Panc1 (cell line): ENCODE results near the gene ZNF117. TPM values are rescaled to one million over a fixed set of nuclear protein-coding genes. Genes with fewer than 3 reads are reported as not detected.

ENCODE experiments used
- ATAC-seq: fragments of 200-7000 bp; cut with Tn5 transposase; 2 replicates; pipeline ENCODE4 v1.9.1; 2020; ENCODE audit warnings: mild to moderate bottlenecking, moderate library complexity
- BruUV-seq: library from RNA; stranded (reverse); fragments of 400-500 nt; replicated peaks from 2 replicates; lab custom pipeline; 2021; lab: Mats Ljungman, UMichigan
- CTCF ChIA-PET: fragments of 300-600 bp; sonication (Branson Sonifier 250); formaldehyde crosslinking; loops from one replicate; lab custom pipeline; 2022; ENCODE audit warnings: antibody characterized with exemption; lab: Charles Lee
- POLR2A ChIA-PET: fragments of 300-600 bp; sonication (Branson Sonifier 250); formaldehyde crosslinking; loops from one replicate; lab custom pipeline; 2022; ENCODE audit warnings: antibody characterized with exemption; lab: Charles Lee
- DNase-seq: peaks from one replicate; pipeline ENCODE4 v3.0.0-alpha.2; 2010; ENCODE audit warnings: low read depth, low spot score
- H3K27ac ChIP-seq: 2 replicates; pipeline ENCODE4 v1.5.1; 2011; ENCODE audit warnings: mild to moderate bottlenecking, low read length, inconsistent platforms
- H3K27me3 ChIP-seq: fragments of 200-500 bp; sonication (Bioruptor generic); 2 replicates; pipeline ENCODE4 v1.6.0; 2014; ENCODE audit warnings: low read length, inconsistent platforms; ENCODE audit not compliant: control insufficient read depth, insufficient read depth
- H3K36me3 ChIP-seq: fragments of 200-500 bp; sonication (Bioruptor generic); 2 replicates; pipeline ENCODE4 v1.5.1; 2014; ENCODE audit warnings: inconsistent platforms, mild to moderate bottlenecking, low read length, moderate library complexity; ENCODE audit not compliant: control insufficient read depth, insufficient read depth
- H3K4me1 ChIP-seq: 2 replicates; pipeline ENCODE4 v1.5.1; 2011; ENCODE audit warnings: inconsistent platforms, mild to moderate bottlenecking, low read length, moderate library complexity; ENCODE audit not compliant: control insufficient read depth, insufficient read depth
- H3K4me3 ChIP-seq, 2 experiments: 2 replicates each; pipeline ENCODE4 v1.5.1; 2011 to 2012; ENCODE audit warnings: low read depth in 2 of 2, low read length in 2 of 2, mild to moderate bottlenecking in 2 of 2, inconsistent platforms in 1 of 2, moderate library complexity in 1 of 2
- H3K9me3 ChIP-seq: fragments of 200-500 bp; sonication (Bioruptor generic); 2 replicates; pipeline ENCODE4 v1.5.1; 2014; ENCODE audit warnings: low read depth, mild to moderate bottlenecking, inconsistent platforms, low read length, moderate library complexity; ENCODE audit not compliant: control insufficient read depth, insufficient read depth
- POLR2AphosphoS5 ChIP-seq: IDR thresholded peaks from 2 replicates; pipeline ENCODE4 v1.6.1; 2012; ENCODE audit warnings: mild to moderate bottlenecking, low read depth, low read length, moderate library complexity
- REST ChIP-seq, 2 experiments: IDR thresholded peaks; 2 replicates each; pipeline ENCODE4 v1.6.1; 2011 to 2012; ENCODE audit warnings: low read depth in 2 of 2, control low read depth in 1 of 2, low read length in 1 of 2, mild to moderate bottlenecking in 1 of 2, moderate library complexity in 1 of 2; ENCODE audit not compliant: insufficient read depth in 1 of 2
- SIN3A ChIP-seq: IDR thresholded peaks from 2 replicates; pipeline ENCODE4 v1.6.1; 2012; ENCODE audit warnings: low read depth, mild to moderate bottlenecking, low read length, moderate library complexity, borderline replicate concordance; ENCODE audit not compliant: insufficient read depth
- TCF7L2 ChIP-seq: IDR thresholded peaks from 2 replicates; pipeline ENCODE4 v1.6.1; 2011; ENCODE audit warnings: mild to moderate bottlenecking, low read depth, low read length, inconsistent platforms
- in situ Hi-C: cut with HindIII; loops from 2 replicates; pipeline ENCODE4 v1.10.0; 2016; ENCODE audit warnings: low sequenced_read_pairs, low pct_unique_long_range_greater_than_20kb
- intact Hi-C: fragments of 100-400 bp; cut with micrococcal nuclease; formaldehyde crosslinking; loops from one replicate; pipeline ENCODE4 v1.10.0; 2022; ENCODE audit not compliant: unreplicated experiment
- total RNA-seq: library from RNA; stranded (reverse); gene quantifications from one replicate; pipeline ENCODE4 v1.2.1, GENCODE V29; 2021; ENCODE audit not compliant: unreplicated experiment
- TF ChIP-seq, protein P1 (sequence below): fragments of 450-650 bp; IDR thresholded peaks from 2 replicates; pipeline ENCODE4 v1.5.1; 2017; ENCODE audit warnings: mild to moderate bottlenecking

ZNF117 gene
- total RNA-seq, 1 experiment from 2014 or later: 8.0 TPM

- Histone ChIP-seq H3K36me3 (no peaks in the 10 kb centered on the region), H3K27me3 (peaks cover 6% of the 10 kb centered on the region), H3K4me1 (peaks cover 8% of the 10 kb centered on the region), H3K4me3 (peak overlapping the region; percentile 47 to 54), H3K9me3 (no peaks in the 10 kb centered on the region), H3K27ac (peak overlapping the region; percentile 29; the same call in 1 of the 2 replicates)
- ATAC-seq: peak; percentile 42
- ChIA-PET CTCF (no interaction called here), POLR2A (no interaction called here)
- intact Hi-C loops: no loop called here
- TF ChIP-seq POLR2AphosphoS5 (no peak), REST (IDR thresholded peaks at IDR 0.05; ENCODE audit: insufficient read depth in 1 of 2, low read depth in 2 of 2, low read length in 1 of 2) (no peak), TCF7L2 (no peak)
- DNase-seq: no peak
- no TSS peak for BruUV-seq
- in situ Hi-C loops: no loop called here
These were observed 43.4 kb downstream of the ZNF117 start for GRCh38 chr7:64947252-64948000.

DNA sequence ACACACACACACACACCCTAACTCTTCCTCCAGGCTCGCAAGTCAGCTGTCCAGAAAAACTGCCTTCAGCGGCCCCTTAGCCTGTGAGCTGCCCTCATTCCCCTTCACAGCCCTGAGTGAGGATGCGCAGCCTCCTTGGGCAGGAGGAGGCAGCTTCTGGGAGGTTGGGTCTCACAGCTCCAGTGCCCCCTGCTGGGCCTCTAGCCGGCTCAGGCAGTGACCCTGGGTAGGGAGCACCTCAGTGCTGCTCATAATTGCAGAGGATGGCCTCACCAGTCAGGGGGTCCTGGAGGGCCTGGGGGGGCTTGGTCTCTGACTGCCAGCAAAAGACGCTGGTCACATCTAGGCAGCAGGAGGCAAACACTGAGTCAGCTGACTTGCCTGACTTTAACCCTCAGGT, 44.1 kb downstream of the ZNF117 start:
- CTCF ChIA-PET: interaction anchor here (0.7 kb wide), 1 partner anchor 444 kb away, joined by 4 read pairs; no protein-coding TSS in a partner anchor
- TF ChIP-seq TCF7L2: no peak
- no peak for TF ChIP-seq POLR2AphosphoS5
- TF ChIP-seq, protein P1, sequence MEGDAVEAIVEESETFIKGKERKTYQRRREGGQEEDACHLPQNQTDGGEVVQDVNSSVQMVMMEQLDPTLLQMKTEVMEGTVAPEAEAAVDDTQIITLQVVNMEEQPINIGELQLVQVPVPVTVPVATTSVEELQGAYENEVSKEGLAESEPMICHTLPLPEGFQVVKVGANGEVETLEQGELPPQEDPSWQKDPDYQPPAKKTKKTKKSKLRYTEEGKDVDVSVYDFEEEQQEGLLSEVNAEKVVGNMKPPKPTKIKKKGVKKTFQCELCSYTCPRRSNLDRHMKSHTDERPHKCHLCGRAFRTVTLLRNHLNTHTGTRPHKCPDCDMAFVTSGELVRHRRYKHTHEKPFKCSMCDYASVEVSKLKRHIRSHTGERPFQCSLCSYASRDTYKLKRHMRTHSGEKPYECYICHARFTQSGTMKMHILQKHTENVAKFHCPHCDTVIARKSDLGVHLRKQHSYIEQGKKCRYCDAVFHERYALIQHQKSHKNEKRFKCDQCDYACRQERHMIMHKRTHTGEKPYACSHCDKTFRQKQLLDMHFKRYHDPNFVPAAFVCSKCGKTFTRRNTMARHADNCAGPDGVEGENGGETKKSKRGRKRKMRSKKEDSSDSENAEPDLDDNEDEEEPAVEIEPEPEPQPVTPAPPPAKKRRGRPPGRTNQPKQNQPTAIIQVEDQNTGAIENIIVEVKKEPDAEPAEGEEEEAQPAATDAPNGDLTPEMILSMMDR: peak; percentile 73
- Histone ChIP-seq H3K4me1 (peaks cover 8% of the 10 kb centered on the region), H3K36me3 (no peaks in the 10 kb centered on the region), H3K4me3 (peak overlapping the region; percentile 47 to 54), H3K9me3 (no peaks in the 10 kb centered on the region), H3K27me3 (peaks cover 6% of the 10 kb centered on the region), H3K27ac (no peak overlapping the region)
- DNase-seq (no peak), ATAC-seq (peak; percentile 83)
- no TSS peak for BruUV-seq
- intact Hi-C loops (no loop called here), in situ Hi-C loops (no loop called here)
- POLR2A ChIA-PET: no interaction called here

DNA sequence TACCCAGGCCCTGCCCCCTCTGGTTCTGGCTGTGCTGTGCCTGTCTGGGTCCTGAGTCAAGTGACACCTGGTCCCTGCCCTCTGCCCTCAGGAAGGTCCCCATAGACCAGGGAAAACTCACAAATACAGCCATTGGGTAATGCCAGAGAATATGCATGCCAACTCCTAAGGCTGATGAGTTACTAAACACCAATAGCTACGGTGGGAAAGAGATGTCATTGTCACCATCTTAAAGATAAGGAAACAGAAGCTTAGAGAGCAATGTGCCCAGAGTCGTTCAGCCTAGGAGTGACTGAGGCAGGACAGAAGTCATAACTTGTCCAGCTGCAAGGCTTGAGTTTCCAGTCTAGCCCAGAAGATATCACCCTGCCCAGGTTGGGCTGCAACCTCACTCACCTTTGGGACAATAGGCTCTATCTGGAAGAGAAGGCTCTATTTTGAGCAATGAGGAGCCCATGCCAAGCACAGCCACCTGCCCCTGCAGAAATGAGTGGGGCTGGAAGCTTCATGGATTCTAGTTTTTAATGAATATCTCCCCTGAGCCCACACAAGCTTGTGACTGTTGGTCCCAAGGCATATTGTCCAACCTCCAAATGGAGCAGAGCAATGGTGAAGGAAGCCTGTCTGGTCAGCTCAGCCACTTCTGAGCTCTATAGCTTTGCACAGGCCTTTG, 45.2 kb downstream of the ZNF117 start:
- Histone ChIP-seq H3K27ac (no peak overlapping the region), H3K9me3 (no peaks in the 10 kb centered on the region), H3K27me3 (peaks cover 6% of the 10 kb centered on the region), H3K36me3 (no peaks in the 10 kb centered on the region), H3K4me3 (no peak overlapping the region), H3K4me1 (peaks cover 8% of the 10 kb centered on the region)
- TF ChIP-seq REST (IDR thresholded peaks at IDR 0.05; ENCODE audit: insufficient read depth in 1 of 2, low read depth in 2 of 2, low read length in 1 of 2) (no peak), SIN3A (no peak), TCF7L2 (no peak), POLR2AphosphoS5 (no peak)
- TF ChIP-seq, protein P1: no peak
- BruUV-seq: no TSS peak
- ChIA-PET POLR2A (no interaction called here), CTCF (no interaction called here)
- in situ Hi-C loops: no loop called here
- ATAC-seq (peak; percentile 24; the same call in 1 of the 2 replicates), DNase-seq (no peak)
- intact Hi-C loops: no loop called here
